ENCODE results near the gene PRR13. TPM values are rescaled to one million over a fixed set of nuclear protein-coding genes. Genes with fewer than 3 reads are reported as not detected.

Gene PRR13
- total RNA-seq, 1 experiment from 2014 or later, result 216 TPM

DNA sequence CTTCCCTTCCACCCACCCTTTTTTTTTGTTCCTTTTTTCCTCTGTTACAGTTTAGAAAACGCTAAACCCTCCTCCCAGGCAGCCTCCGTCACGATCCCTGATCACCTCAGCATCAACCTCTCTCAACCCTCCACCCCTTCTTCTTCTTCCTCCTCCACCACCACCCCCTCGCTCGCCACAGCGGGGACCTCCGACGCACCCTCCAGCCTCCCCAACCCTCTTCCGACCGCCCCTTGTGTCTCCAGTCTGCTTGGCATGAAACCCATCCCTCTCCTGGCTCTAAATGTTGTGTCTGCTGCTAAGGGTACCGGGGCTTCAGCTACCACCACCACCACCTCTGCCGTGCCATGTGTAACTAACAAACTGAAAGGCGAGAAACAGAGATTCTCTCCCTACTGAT, 33.3 kb downstream of the PRR13 start (continued):
- TF ChIP-seq ZNF274 (IDR thresholded peaks at IDR 0.05; ENCODE audit: low read depth, low read length), result no peak

- intact Hi-C loops (cut with micrococcal nuclease), result no loop called here
- H4K20me1 ChIP-seq (ENCODE audit: insufficient read depth), result peaks cover 66% of the 10 kb centered on the region
- TF ChIP-seq ELF1 (IDR thresholded peaks at IDR 0.05; ENCODE audit: borderline replicate concordance, low read depth) (no peak), POLR2A (IDR thresholded peaks at IDR 0.05; ENCODE audit: borderline replicate concordance, extremely low read depth, insufficient read depth, insufficient read length) (no peak), CTCF (IDR thresholded peaks at IDR 0.05 in 2 of 3, conservative IDR thresholded peaks at IDR 0.05 in 1 of 3; ENCODE audit: borderline replicate concordance in 1 of 3, insufficient read depth in 1 of 3, low read depth in 2 of 3, low read length in 2 of 3) (peak; percentile 25 to 53 (median 39); a peak in 5 of 6 replicates), RAD21 (IDR thresholded peaks at IDR 0.05; ENCODE audit: low read depth) (0 out of 2 replicates have a peak, but pooled peaks have one; percentile 28)
- H3K27me3 ChIP-seq (ENCODE audit: insufficient read depth, low read length), result no peaks in the 10 kb centered on the region
- H2AFZ ChIP-seq (ENCODE audit: low read depth, low read length, poor library complexity, severe bottlenecking), result no peak overlapping the region
- no peaks in the 10 kb centered on the region for H3K9me3 ChIP-seq (ENCODE audit: control insufficient read depth in 1 of 2, insufficient read depth in 1 of 2, low read depth in 1 of 2, low read length in 2 of 2)
- H3K4me3 ChIP-seq (replicated peaks in 1 of 2; ENCODE audit: low read depth in 1 of 2, low read length in 2 of 2), result no peak overlapping the region
- peaks cover 82 to 90% of the 10 kb centered on the region in 2 experiments for H3K36me3 ChIP-seq (ENCODE audit: control insufficient read depth in 1 of 2, insufficient read depth in 2 of 2, low read length in 2 of 2)
- RAD21 ChIA-PET (ENCODE audit: low non-redundant PET in 1 of 2, low total read pairs in 2 of 2, uncharacterized antibody in 2 of 2, unreplicated experiment in 2 of 2), result interaction anchor here in 1 of 2 experiments (0.6 to 1.3 kb wide), 2 partner anchors 32 to 46 kb away, joined by 4 to 5 read pairs; no protein-coding TSS in a partner anchor
- ATAC-seq (peak; percentile 67), DNase-seq (ENCODE audit: low read depth, low spot score) (no peak)
- POLR2A ChIA-PET, result interaction anchor here (0.6 to 1.1 kb wide), 3 partner anchors 12 to 124 kb away, joined by 3 to 4 read pairs (median 4); partner anchors contain the start of gene TARBP2
- 0 out of 2 replicates have a peak overlapping the region, but pooled peaks have one; percentile 5 for H3K27ac ChIP-seq (ENCODE audit: low read depth, low read length)
- H3K4me1 ChIP-seq (ENCODE audit: control insufficient read depth in 1 of 2, insufficient read depth in 2 of 2, low read length in 2 of 2), result peaks cover 0 to 32% of the 10 kb centered on the region in 2 experiments; a peak in 2 of 4 replicates
- no peak overlapping the region for H3K9ac ChIP-seq (ENCODE audit: low read length)
- H3K4me2 ChIP-seq (ENCODE audit: low read length), result no peak overlapping the region
- no peaks in the 10 kb centered on the region for H3K9me2 ChIP-seq (ENCODE audit: insufficient read depth)
- peaks cover 87% of the 10 kb centered on the region for H3K79me2 ChIP-seq (ENCODE audit: insufficient read depth, low read length)
- BruUV-seq (replicated peaks), result no TSS peak
- CTCF ChIA-PET, result interaction anchor here (0.8 to 2.6 kb wide), 8 partner anchors 18 to 155 kb away, joined by 3 to 19 read pairs (median 4); partner anchors contain the start of genes AAAS and TARBP2
Measured at GRCh38 chr12:53476769-53477209, 35.3 kb downstream of the PRR13 start.

Data from HCT116 (cell line).